Ishikawa (cell line): ENCODE measurements around the gene ABHD16A.

Experiments
- CEBPB ChIP-seq: IDR thresholded peaks from 2 replicates; pipeline ENCODE4 v1.6.1; 2012
- CREB1 ChIP-seq: IDR thresholded peaks from 2 replicates; pipeline ENCODE4 v1.6.1; 2012; ENCODE audit warnings: low read depth
- EGR1 ChIP-seq: IDR thresholded peaks from 2 replicates; pipeline ENCODE4 v1.6.1; 2012
- EP300 ChIP-seq: IDR thresholded peaks from 2 replicates; pipeline ENCODE4 v1.6.1; 2012; ENCODE audit warnings: borderline replicate concordance
- FOXM1 ChIP-seq: IDR thresholded peaks from 2 replicates; pipeline ENCODE4 v1.6.1; 2012; ENCODE audit warnings: low read depth, borderline replicate concordance
- RAD21 ChIP-seq: IDR thresholded peaks from 2 replicates; pipeline ENCODE4 v1.6.1; 2012; ENCODE audit warnings: low read depth
- TAF1 ChIP-seq: IDR thresholded peaks from 2 replicates; pipeline ENCODE4 v1.6.1; 2012; ENCODE audit warnings: low read depth, mild to moderate bottlenecking
- USF1 ChIP-seq: IDR thresholded peaks from 2 replicates; pipeline ENCODE4 v1.6.1; 2012
- YY1 ChIP-seq: IDR thresholded peaks from 2 replicates; pipeline ENCODE4 v1.6.1; 2012; ENCODE audit warnings: low read depth

GRCh38 chr6:31701666-31702404, 1.3 kb downstream of the ABHD16A start:
- TF ChIP-seq EP300, result no peak
- TF ChIP-seq FOXM1, result no peak
- no peak for TF ChIP-seq CREB1
- TF ChIP-seq TAF1, result no peak
- no peak for TF ChIP-seq CEBPB
- no peak for TF ChIP-seq RAD21
- TF ChIP-seq YY1, result no peak
- TF ChIP-seq USF1, result no peak
- TF ChIP-seq EGR1, result no peak
